H1 (cell line): Measurements from ENCODE around the gene NKAIN2. TPM values are rescaled to one million over a fixed set of nuclear protein-coding genes. Genes with fewer than 3 reads are reported as not detected.

Source experiments
- BCL11A ChIP-seq, 2 experiments: IDR thresholded peaks; one replicate each; pipeline ENCODE4 v1.6.1; 2011; ENCODE audit warnings: low read depth in 2 of 2, low read length in 2 of 2, mild to moderate bottlenecking in 2 of 2
- CREB1 ChIP-seq: IDR thresholded peaks from 2 replicates; pipeline ENCODE4 v1.6.1; 2012; ENCODE audit warnings: inconsistent platforms
- CTBP2 ChIP-seq: IDR thresholded peaks from 2 replicates; pipeline ENCODE4 v1.7.0; 2011; ENCODE audit warnings: borderline replicate concordance, mild to moderate bottlenecking, moderate library complexity, mixed read lengths, low read length; ENCODE audit not compliant: insufficient read depth, insufficient read length
- HDAC2 ChIP-seq, 2 experiments: fragments of 300-600 bp in 1 of 2; sonication (generic) in 1 of 2; IDR thresholded peaks; 2 replicates each; pipeline ENCODE4 v1.6.1; 2011 to 2012; ENCODE audit warnings: low read depth in 2 of 2, low read length in 2 of 2, mild to moderate bottlenecking in 2 of 2, moderate library complexity in 2 of 2, borderline replicate concordance in 1 of 2, inconsistent platforms in 1 of 2
- YY1 ChIP-seq: IDR thresholded peaks from 2 replicates; pipeline ENCODE4 v1.6.1; 2011; ENCODE audit warnings: low read depth, mild to moderate bottlenecking, low read length
- polyA plus RNA-seq, 7 experiments: library from polyadenylated mRNA; depleted of rRNA in 3 of 7; stranded (reverse) in 5 of 7; unstranded in 2 of 7; fragments of >200 nt in 5 of 7; fragments of 200-250 nt in 2 of 7; gene quantifications; 1 replicate in 5 of 7; 2 replicates in 1 of 7; 4 replicates in 1 of 7; pipeline versions ENCODE4 v1.2.1 to v1.2.3, GENCODE V29; 2011 to 2013; ENCODE audit warnings: missing spikeins in 2 of 7, mixed read lengths in 2 of 7
- total RNA-seq: library from RNA; stranded (reverse); fragmentation: NEBNext Ultra II Directional; extraction: Animal tissue kit (Norgen Biotek cat#: 25700); gene quantifications from 2 replicates; pipeline ENCODE4 v1.2.1, GENCODE V29; 2021

The NKAIN2 gene
- total and polyA plus RNA-seq, 2 of the 8 experiments (the other 6 are each of a cell fraction or from before 2014, with no cell fraction given): 0.20 to 0.34 TPM

DNA sequence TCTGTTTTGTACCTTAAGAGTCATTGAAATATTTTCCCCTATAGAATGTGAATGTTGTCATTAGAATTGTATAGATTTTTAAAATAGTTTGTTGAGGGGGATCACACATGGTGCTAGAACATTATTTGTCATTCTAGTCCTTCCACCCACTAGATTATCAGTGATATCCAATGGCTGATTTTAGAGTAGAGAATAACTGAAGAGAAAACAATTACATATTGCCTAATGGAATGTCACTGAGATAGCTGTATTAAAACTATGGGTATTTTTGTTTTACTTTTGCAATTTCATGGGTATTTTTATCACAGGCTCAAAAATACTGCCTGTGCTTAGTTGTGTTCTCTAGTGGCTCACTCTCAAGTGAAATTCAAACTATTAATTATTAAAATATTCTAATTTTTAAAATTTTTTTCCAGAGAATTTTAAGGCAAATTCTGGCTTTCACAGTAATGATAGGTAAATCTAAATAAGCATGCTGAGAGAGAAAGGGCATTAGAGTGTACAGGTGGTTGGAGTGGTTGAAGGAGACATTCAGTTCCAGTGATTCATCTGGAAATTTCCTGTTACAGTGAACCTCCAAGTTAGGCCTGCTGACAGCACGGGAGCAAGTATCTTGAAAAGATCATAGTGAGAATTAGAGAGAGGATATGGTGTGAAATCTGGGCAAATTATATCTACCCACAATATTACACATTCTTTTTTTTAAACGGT is 399.6 kb downstream of the NKAIN2 start (continued):
- no peak for TF ChIP-seq YY1
- no peak for TF ChIP-seq BCL11A (IDR thresholded peaks at IDR 0.05; ENCODE audit: low read depth in 2 of 2, low read length in 2 of 2)
- TF ChIP-seq HDAC2 (IDR thresholded peaks at IDR 0.05; ENCODE audit: borderline replicate concordance in 1 of 2, low read depth in 2 of 2, low read length in 2 of 2): no peak
- no peak for TF ChIP-seq CREB1
- no peak for TF ChIP-seq CTBP2
